Measurements from ENCODE around the gene BAZ1A. TPM values are rescaled to one million over a fixed set of nuclear protein-coding genes. Genes with fewer than 3 reads are reported as not detected.

Gene BAZ1A
- total and polyA plus RNA-seq, 9 of the 15 experiments (the other 6 are each of a cell fraction or from before 2014, with no cell fraction given), result 22.0 to 71.2 (median 39.1) TPM

DNA sequence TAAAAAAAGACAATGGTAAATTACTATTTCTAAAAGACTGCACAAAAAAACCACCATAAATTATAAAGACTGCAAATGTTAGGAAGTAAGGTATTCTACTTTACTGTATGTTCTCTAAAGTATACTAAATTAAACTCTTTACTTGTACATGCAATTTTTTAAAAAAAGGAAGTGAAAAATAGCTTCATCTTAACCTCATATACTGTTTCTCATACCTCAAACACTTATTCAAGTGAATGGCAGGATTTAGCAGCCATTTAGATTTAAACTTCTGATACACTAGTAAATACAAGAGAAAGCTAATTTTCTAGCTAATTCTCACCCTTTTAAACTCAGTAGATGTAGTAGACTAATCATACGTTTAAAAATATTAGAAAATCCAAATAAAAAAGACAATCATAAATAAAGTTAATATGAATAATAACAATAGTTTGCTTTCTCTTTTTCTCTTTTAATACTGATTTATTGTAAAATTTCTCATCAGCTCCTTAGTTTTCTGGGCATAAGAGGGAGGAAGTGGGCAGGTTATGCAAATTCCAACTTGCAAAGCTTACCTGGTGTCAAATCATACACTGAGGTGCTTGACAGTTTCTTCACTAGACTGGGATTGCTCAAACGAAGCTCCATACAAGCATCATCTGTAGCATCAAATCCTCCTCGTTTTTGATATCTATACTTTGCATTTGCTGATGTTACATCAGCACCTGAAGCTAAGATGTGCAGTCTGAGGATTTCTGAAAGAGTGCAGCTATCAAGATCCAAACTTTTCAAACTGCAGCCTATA is 89.7 kb downstream of the BAZ1A start:
- ChIA-PET POLR2A (interaction anchor here (0.9 kb wide), 1 partner anchor 195 kb away, joined by 3 read pairs; no protein-coding TSS in a partner anchor), CTCF (ENCODE audit: low intra/inter-chr PET ratio) (no interaction called here)
- H2AFZ ChIP-seq (ENCODE audit: low read depth, low read length), result no peak overlapping the region
- no peaks in the 10 kb centered on the region for H3K9me3 ChIP-seq (replicated peaks; ENCODE audit: control insufficient read depth, insufficient read depth, low read depth, low read length)
- no peaks in the 10 kb centered on the region for H4K20me1 ChIP-seq (replicated peaks; ENCODE audit: control insufficient read depth, insufficient read depth, low read length)
- in situ Hi-C loops (cut with MboI), result no loop called here
- no peaks in the 10 kb centered on the region for H3K27me3 ChIP-seq (ENCODE audit: control insufficient read depth in 2 of 2, insufficient read depth in 2 of 2, low read length in 2 of 2)
- H3K36me3 ChIP-seq (ENCODE audit: control insufficient read depth, insufficient read depth, low read length), result peaks cover 66% of the 10 kb centered on the region; the same call in 2 of the 3 replicates
- FAIRE-seq, result no peak
- no TSS peak for BruUV-seq (replicated peaks)
- H3K79me2 ChIP-seq (ENCODE audit: control insufficient read depth, insufficient read depth, low read length), result no peaks in the 10 kb centered on the region
- no peak overlapping the region for H3K4me3 ChIP-seq
- no peak overlapping the region for H3K4me2 ChIP-seq (ENCODE audit: insufficient read depth, low read length)
- no peak for ATAC-seq
- no peak for DNase-seq (ENCODE audit: extremely low read depth in 1 of 4, low spot score in 3 of 4)
- TF ChIP-seq ZNF444 (CRISPR knock-in tag; IDR thresholded peaks at IDR 0.05) (no peak), ZNF551 (CRISPR knock-in tag; IDR thresholded peaks at IDR 0.05) (no peak), ADNP (tag; IDR thresholded peaks at IDR 0.05) (no peak), XRCC4 (IDR thresholded peaks at IDR 0.05; ENCODE audit: extremely low read depth, insufficient read depth, insufficient read length) (no peak)
- no peak overlapping the region for H3K27ac ChIP-seq (ENCODE audit: extremely low read depth, low read depth, low read length)
- H3K4me1 ChIP-seq (replicated peaks in 1 of 2; ENCODE audit: control insufficient read depth in 2 of 2, insufficient read depth in 2 of 2, low read length in 2 of 2), result no peaks in the 10 kb centered on the region
- H3K9me1 ChIP-seq (ENCODE audit: control insufficient read depth, insufficient read depth, low read length), result no peaks in the 10 kb centered on the region
- no peak overlapping the region for H3K9ac ChIP-seq (ENCODE audit: insufficient read depth in 1 of 2, low read depth in 2 of 2, low read length in 2 of 2)
- intact Hi-C loops (cut with micrococcal nuclease), result no loop called here
- WGBS (ENCODE audit: insufficient coverage, low coverage, missing lambda C conversion rate), result 66% methylated on average over 3 of the region's 3 CpGs

DNA sequence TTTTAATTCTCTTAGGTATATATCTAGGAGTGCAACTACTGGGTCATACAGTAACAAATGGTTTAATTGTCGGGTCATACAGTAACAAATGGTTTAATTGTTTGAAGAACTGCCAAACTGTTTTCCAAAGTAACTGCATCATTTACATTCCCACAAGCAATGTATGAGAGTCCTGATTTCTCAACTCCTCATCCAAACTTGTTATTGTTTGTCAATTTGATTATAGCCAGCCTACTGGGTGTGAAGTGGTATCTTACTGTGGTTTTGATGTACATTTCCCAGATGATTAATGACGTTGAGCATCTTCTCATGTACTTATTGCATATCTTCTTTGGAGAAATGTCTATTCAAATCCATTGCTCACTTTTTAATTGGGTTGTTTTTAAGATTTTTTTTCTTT is 93.1 kb downstream of the BAZ1A start:
- no peak overlapping the region for H3K27ac ChIP-seq (ENCODE audit: extremely low read depth, low read depth, low read length)
- no peak overlapping the region for H2AFZ ChIP-seq (ENCODE audit: low read depth, low read length)
- H3K27me3 ChIP-seq (ENCODE audit: control insufficient read depth in 2 of 2, insufficient read depth in 2 of 2, low read length in 2 of 2), result no peaks in the 10 kb centered on the region
- no peaks in the 10 kb centered on the region for H3K9me3 ChIP-seq (replicated peaks; ENCODE audit: control insufficient read depth, insufficient read depth, low read depth, low read length)
- H3K36me3 ChIP-seq (ENCODE audit: control insufficient read depth, insufficient read depth, low read length), result peaks cover 69% of the 10 kb centered on the region; the same call in 2 of the 3 replicates
- DNase-seq (ENCODE audit: extremely low read depth in 1 of 4, low spot score in 3 of 4), result no peak
- FAIRE-seq, result no peak
- no peaks in the 10 kb centered on the region; a peak in 1 of 5 replicates for H3K4me1 ChIP-seq (replicated peaks in 1 of 2; ENCODE audit: control insufficient read depth in 2 of 2, insufficient read depth in 2 of 2, low read length in 2 of 2)
- no TSS peak for BruUV-seq (replicated peaks)
- intact Hi-C loops (cut with micrococcal nuclease), result no loop called here
- in situ Hi-C loops (cut with MboI), result no loop called here
- no peak overlapping the region for H3K4me3 ChIP-seq
- no peak overlapping the region for H3K4me2 ChIP-seq (ENCODE audit: insufficient read depth, low read length)
- ChIA-PET CTCF (ENCODE audit: low intra/inter-chr PET ratio) (no interaction called here), POLR2A (no interaction called here)
- no peaks in the 10 kb centered on the region for H3K9me1 ChIP-seq (ENCODE audit: control insufficient read depth, insufficient read depth, low read length)
- H3K9ac ChIP-seq (ENCODE audit: insufficient read depth in 1 of 2, low read depth in 2 of 2, low read length in 2 of 2), result no peak overlapping the region
- WGBS (ENCODE audit: insufficient coverage, low coverage, missing lambda C conversion rate), result 90% methylated on average over 2 of the region's 2 CpGs
- no peaks in the 10 kb centered on the region for H3K79me2 ChIP-seq (ENCODE audit: control insufficient read depth, insufficient read depth, low read length)
- H4K20me1 ChIP-seq (replicated peaks; ENCODE audit: control insufficient read depth, insufficient read depth, low read length), result no peaks in the 10 kb centered on the region
- no peak for ATAC-seq
- TF ChIP-seq, protein P1, sequence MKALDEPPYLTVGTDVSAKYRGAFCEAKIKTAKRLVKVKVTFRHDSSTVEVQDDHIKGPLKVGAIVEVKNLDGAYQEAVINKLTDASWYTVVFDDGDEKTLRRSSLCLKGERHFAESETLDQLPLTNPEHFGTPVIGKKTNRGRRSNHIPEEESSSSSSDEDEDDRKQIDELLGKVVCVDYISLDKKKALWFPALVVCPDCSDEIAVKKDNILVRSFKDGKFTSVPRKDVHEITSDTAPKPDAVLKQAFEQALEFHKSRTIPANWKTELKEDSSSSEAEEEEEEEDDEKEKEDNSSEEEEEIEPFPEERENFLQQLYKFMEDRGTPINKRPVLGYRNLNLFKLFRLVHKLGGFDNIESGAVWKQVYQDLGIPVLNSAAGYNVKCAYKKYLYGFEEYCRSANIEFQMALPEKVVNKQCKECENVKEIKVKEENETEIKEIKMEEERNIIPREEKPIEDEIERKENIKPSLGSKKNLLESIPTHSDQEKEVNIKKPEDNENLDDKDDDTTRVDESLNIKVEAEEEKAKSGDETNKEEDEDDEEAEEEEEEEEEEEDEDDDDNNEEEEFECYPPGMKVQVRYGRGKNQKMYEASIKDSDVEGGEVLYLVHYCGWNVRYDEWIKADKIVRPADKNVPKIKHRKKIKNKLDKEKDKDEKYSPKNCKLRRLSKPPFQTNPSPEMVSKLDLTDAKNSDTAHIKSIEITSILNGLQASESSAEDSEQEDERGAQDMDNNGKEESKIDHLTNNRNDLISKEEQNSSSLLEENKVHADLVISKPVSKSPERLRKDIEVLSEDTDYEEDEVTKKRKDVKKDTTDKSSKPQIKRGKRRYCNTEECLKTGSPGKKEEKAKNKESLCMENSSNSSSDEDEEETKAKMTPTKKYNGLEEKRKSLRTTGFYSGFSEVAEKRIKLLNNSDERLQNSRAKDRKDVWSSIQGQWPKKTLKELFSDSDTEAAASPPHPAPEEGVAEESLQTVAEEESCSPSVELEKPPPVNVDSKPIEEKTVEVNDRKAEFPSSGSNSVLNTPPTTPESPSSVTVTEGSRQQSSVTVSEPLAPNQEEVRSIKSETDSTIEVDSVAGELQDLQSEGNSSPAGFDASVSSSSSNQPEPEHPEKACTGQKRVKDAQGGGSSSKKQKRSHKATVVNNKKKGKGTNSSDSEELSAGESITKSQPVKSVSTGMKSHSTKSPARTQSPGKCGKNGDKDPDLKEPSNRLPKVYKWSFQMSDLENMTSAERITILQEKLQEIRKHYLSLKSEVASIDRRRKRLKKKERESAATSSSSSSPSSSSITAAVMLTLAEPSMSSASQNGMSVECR (CRISPR knock-in tag; IDR thresholded peaks at IDR 0.05), result no peak
- no peak for TF ChIP-seq HDAC1 (IDR thresholded peaks at IDR 0.05)
- TF ChIP-seq, protein P2, sequence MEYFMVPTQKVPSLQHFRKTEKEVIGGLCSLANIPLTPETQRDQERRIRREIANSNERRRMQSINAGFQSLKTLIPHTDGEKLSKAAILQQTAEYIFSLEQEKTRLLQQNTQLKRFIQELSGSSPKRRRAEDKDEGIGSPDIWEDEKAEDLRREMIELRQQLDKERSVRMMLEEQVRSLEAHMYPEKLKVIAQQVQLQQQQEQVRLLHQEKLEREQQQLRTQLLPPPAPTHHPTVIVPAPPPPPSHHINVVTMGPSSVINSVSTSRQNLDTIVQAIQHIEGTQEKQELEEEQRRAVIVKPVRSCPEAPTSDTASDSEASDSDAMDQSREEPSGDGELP (CRISPR knock-in tag; IDR thresholded peaks at IDR 0.05; ENCODE audit: borderline replicate concordance), result no peak
